ENCODE results near the gene SLC6A5. TPM values are rescaled to one million over a fixed set of nuclear protein-coding genes. Genes with fewer than 3 reads are reported as not detected.
"Not testable (repeated sequence)": the region's sequence is repeated elsewhere in the genome, so short reads cannot be mapped to it uniquely, and the experiment has no call there.

SLC6A5 gene
- total RNA-seq (not detected), polyA plus RNA-seq (ENCODE audit: insufficient read depth in 1 of 8, insufficient read length in 8 of 8, low replicate concordance in 1 of 8) (under 1 TPM in 1 of 8 donors, not detected in 7; 0.01 TPM)
- long read RNA-seq, donor 1 = 0 reads
- long read RNA-seq, donor 2 = 0 reads
- long read RNA-seq, donor 3 = 0 reads
- long read RNA-seq, donor 4 = 0 reads
- long read RNA-seq, donor 5 = 0 reads
- long read RNA-seq, donor 6 = 0 reads
- long read RNA-seq, donor 7 = 0 reads
- long read RNA-seq, donor 8 = 0 reads
- long read RNA-seq, donor 9 = 0 reads
- long read RNA-seq, donor 10 = 0 reads
- long read RNA-seq, donor 11 = 0 reads

DNA sequence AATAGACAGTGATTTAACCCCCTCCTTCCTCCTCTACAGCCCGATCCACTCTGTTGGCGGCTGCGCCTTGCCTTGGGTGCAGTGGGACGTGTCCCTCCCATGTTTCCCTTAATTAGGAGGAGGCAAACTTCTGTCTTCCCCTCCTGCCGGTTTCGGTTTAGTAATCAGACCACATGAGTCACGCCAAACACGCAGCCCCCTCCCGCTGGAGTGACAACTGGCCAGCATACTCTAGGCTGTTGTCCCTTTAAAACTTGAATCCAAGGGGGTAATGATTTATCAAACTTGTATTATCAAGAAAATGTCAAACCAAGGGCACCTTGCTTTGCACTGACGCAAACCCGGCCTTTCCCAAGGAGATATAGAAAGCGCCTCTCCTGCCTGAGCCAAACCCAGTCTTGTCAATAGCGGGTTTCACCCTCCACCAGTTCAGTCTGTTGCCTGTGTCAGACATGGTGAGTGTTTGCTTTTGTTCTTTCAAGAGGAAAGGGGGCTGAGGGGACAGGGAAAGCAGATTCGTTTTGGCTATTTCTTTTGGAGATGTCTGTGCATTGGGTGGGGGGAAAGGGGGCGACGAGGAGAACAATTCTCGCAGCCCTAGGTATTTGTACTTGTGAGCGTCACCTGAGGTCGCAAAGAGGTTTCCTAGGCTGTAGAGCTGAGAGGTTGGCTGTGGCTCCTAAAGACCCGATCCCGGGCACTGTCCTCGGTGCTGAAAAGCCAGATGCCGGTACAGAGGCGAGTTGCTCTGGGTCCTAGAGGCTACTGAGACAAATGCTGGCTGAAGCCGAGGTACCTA, at the start of gene SLC6A5:
TSS of gene SLC6A5 (plus strand) at position 388 of the 799 bp plus-strand sequence. CDS start at position 453, 65 bp downstream.
- Histone ChIP-seq H3K36me3 (ENCODE audit: control insufficient read depth, insufficient read depth, low read length) (no peaks in the 10 kb centered on the region), H3K4me3 (ENCODE audit: low read length) (no peak within 1 kb of the TSS), H3K27me3 (ENCODE audit: control insufficient read depth, insufficient read depth, low read length) (peaks cover 93% of the 10 kb centered on the region), H3K4me1 (ENCODE audit: control insufficient read depth, insufficient read depth, low read length) (peaks cover 7% of the 10 kb centered on the region), H3K9me3 (replicated peaks; ENCODE audit: control insufficient read depth, low read depth, low read length) (no peaks in the 10 kb centered on the region), H3K27ac (ENCODE audit: low read length) (no peak within 1 kb of the TSS)
- DNase-seq = peak; percentile 72
- WGBS (ENCODE audit: insufficient coverage) = 2% methylated on average over 16 of the region's 25 CpGs

DNA sequence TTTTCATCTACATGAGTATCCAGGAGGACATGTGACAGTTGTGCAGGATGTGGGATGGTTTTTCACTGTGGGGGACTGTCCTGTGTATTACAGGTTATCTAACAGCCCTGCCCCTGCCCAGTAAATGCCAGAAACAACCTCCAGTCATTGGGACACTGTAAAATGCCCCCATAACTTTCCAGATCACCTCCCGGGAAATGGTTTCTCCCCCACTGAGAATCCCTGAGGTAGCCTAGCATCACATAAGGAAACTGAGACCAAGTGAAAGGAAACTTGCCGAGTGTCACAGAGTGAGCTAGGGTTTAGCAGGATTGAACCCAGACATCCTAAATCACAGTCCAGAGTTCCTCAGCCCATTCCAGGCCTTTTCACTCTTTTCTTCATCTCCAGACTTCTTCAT, 48.3 kb upstream of the SLC6A5 start:
- H3K27ac ChIP-seq (ENCODE audit: low read length) = no peak overlapping the region
- H3K4me1 ChIP-seq (ENCODE audit: control insufficient read depth, insufficient read depth, low read length) = no peaks in the 10 kb centered on the region
- no peaks in the 10 kb centered on the region for H3K9me3 ChIP-seq (replicated peaks; ENCODE audit: control insufficient read depth, low read depth, low read length)
- no peak for DNase-seq
- no peaks in the 10 kb centered on the region for H3K36me3 ChIP-seq (ENCODE audit: control insufficient read depth, insufficient read depth, low read length)
- WGBS (ENCODE audit: insufficient coverage) = 57% methylated on average over 1 of the region's 2 CpGs
- H3K27me3 ChIP-seq (ENCODE audit: control insufficient read depth, insufficient read depth, low read length) = no peaks in the 10 kb centered on the region
- no peak overlapping the region for H3K4me3 ChIP-seq (ENCODE audit: low read length)

DNA sequence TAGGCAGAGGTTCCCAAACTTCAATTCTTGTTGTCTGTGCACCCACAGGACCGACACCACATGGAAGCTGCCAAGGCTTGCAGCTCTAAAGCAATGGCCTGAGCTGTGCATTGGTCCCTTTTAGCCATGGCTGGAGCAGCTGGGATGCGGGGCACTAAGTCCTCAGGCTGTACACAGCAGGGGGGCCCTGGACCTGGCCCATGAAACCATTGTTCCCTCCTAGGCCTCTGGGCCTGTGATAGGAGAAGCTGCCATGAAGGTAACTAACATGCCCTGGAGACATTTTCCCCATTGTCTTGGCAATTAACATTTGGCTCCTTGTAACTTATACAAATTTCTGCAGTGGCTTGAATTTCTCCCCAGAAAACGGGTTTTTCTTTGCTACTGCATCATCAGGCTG, 43.6 kb upstream of the SLC6A5 start:
- no peaks in the 10 kb centered on the region for H3K27me3 ChIP-seq (ENCODE audit: control insufficient read depth, insufficient read depth, low read length)
- no peak overlapping the region for H3K4me3 ChIP-seq (ENCODE audit: low read length)
- DNase-seq = no peak
- H3K27ac ChIP-seq (ENCODE audit: low read length) = no peak overlapping the region
- H3K36me3 ChIP-seq (ENCODE audit: control insufficient read depth, insufficient read depth, low read length) = no peaks in the 10 kb centered on the region
- no peaks in the 10 kb centered on the region for H3K9me3 ChIP-seq (replicated peaks; ENCODE audit: control insufficient read depth, low read depth, low read length)
- H3K4me1 ChIP-seq (ENCODE audit: control insufficient read depth, insufficient read depth, low read length) = no peaks in the 10 kb centered on the region
- 73% methylated on average over 2 of the region's 3 CpGs for WGBS (ENCODE audit: insufficient coverage)

DNA sequence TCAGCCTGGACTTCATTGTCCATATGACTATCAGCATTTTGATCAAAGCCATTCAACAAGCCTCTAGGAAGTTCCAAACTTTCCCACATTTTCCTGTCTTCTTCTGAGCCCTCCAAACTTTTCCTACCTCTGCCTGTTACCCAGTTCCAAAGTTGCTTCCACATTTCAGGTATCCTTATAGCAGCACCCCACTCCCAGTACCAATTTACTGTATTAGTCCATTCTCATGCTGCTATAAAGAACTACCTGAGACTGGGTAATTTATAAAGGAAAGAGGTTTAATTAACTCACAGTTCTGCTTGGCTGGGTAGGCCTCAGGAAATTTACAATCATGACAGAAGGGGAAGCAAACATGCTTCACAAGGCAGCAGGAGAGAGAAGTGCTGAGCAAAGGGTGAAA, 43.0 kb upstream of the SLC6A5 start:
- H3K27me3 ChIP-seq (ENCODE audit: control insufficient read depth, insufficient read depth, low read length); H3K36me3 ChIP-seq (ENCODE audit: control insufficient read depth, insufficient read depth, low read length); H3K4me3 ChIP-seq (ENCODE audit: low read length); H3K9me3 ChIP-seq (replicated peaks; ENCODE audit: control insufficient read depth, low read depth, low read length); H3K4me1 ChIP-seq (ENCODE audit: control insufficient read depth, insufficient read depth, low read length); DNase-seq; H3K27ac ChIP-seq (ENCODE audit: low read length): not testable (repeated sequence)

DNA sequence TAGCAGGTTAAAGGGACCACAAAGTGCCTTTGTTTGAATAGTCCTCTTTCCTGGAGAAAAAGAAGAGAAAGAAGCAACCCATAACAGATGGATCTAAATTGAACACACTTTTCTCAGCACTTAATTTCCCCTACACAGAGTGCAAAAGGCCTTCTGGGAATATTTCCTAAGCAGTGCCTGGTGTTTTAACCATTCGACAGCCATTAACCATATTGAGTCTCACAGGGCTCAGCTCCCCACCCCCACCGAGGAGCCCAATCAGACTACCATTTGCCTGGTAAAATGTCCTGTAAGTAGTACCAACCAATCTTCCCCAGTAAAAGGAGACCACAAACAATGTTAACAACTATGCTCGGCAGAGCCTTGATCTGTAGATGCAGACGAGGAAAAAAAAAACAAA, 40.7 kb upstream of the SLC6A5 start:
- DNase-seq = no peak
- no peaks in the 10 kb centered on the region for H3K9me3 ChIP-seq (replicated peaks; ENCODE audit: control insufficient read depth, low read depth, low read length)
- 73% methylated on average over 2 of the region's 4 CpGs for WGBS (ENCODE audit: insufficient coverage)
- H3K27me3 ChIP-seq (ENCODE audit: control insufficient read depth, insufficient read depth, low read length) = peaks cover 2% of the 10 kb centered on the region
- H3K36me3 ChIP-seq (ENCODE audit: control insufficient read depth, insufficient read depth, low read length) = no peaks in the 10 kb centered on the region
- no peaks in the 10 kb centered on the region for H3K4me1 ChIP-seq (ENCODE audit: control insufficient read depth, insufficient read depth, low read length)
- H3K27ac ChIP-seq (ENCODE audit: low read length) = no peak overlapping the region
- H3K4me3 ChIP-seq (ENCODE audit: low read length) = no peak overlapping the region

DNA sequence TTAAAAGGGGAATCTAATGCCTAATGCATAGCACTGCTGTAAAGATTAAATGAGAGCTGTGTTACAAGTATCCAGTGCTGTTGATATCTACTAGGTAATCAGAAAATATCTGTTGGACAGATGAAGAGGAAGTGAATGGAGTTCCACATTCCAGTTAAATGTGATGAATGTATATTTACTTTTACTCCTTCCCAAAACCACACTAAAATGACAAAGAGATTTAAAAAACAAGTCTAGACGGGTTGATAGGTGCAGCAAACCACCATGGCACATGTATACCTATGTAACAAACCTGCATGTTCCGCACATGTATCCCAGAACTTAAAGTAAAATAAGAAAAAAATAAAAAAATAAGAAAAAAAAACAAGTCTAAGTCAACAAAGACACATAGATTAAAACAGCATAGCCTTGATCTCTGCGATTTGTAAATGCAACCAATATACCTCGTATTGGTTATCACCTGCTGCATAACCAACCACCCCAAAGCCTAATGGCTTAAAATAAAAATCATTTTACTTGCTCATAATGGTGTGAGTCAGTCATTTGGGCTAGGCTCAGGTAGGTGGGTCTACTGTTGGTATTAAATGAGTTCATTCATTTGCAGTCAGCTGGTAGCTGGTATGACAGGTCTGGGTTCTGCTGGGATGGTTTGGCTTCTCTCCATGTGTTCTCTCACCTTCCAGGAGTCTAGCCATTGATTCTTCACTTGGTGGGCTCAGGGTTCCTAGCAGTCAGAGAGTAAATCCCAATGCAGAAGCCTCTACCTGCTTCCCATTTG, 39.7 kb upstream of the SLC6A5 start:
- no peak overlapping the region for H3K4me3 ChIP-seq (ENCODE audit: low read length)
- WGBS (ENCODE audit: insufficient coverage) = no CpG with 5 or more reads among the region's 4 CpGs
- DNase-seq = no peak
- H3K27ac ChIP-seq (ENCODE audit: low read length) = no peak overlapping the region
- peaks cover 2% of the 10 kb centered on the region for H3K27me3 ChIP-seq (ENCODE audit: control insufficient read depth, insufficient read depth, low read length)
- no peaks in the 10 kb centered on the region for H3K36me3 ChIP-seq (ENCODE audit: control insufficient read depth, insufficient read depth, low read length)
- no peaks in the 10 kb centered on the region for H3K9me3 ChIP-seq (replicated peaks; ENCODE audit: control insufficient read depth, low read depth, low read length)
- H3K4me1 ChIP-seq (ENCODE audit: control insufficient read depth, insufficient read depth, low read length) = no peaks in the 10 kb centered on the region

DNA sequence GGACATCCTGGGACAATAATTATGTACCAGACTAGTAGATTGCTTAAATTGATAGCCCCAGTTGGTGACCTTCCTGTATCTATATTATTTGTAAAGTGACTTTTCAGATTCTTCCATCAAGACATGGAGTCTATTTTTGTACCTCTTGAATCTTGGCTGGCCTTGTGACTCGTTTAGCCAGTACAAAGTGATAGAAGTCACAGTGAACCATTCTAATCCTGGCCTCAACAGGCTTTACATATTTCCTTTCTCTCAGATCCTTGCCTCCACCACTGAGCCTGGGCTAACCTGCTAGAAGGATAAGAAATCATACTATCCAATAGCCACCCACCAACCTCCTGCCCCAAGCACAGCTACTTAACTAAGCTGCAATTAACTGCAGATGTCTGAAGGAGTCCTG, 37.5 kb upstream of the SLC6A5 start:
- Histone ChIP-seq H3K36me3 (ENCODE audit: control insufficient read depth, insufficient read depth, low read length) (no peaks in the 10 kb centered on the region), H3K4me3 (ENCODE audit: low read length) (no peak overlapping the region), H3K9me3 (replicated peaks; ENCODE audit: control insufficient read depth, low read depth, low read length) (no peaks in the 10 kb centered on the region), H3K27me3 (ENCODE audit: control insufficient read depth, insufficient read depth, low read length) (peaks cover 2% of the 10 kb centered on the region), H3K27ac (ENCODE audit: low read length) (no peak overlapping the region), H3K4me1 (ENCODE audit: control insufficient read depth, insufficient read depth, low read length) (no peaks in the 10 kb centered on the region)
- no peak for DNase-seq
- WGBS (ENCODE audit: insufficient coverage) = 40% methylated on average over 1 of the region's 1 CpG

DNA sequence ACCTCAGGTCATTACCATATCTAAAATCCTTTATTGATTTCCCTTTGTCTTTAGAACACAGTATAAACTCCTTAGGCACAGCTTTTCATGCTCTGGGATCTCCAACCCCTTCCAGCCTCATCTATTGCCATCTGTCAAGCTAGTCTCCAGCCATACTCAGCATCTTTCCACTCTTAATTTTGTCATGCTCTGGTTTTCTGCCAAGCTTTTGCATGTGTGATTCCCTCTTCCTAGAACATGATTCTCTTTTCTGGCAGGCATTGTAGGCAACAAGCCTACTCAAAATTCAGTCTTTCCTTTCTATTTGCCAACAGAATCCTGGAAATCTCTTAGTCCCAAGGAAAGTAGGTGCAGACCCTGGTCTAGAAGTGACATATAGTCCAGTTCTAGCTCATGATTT, 35.5 kb upstream of the SLC6A5 start:
- no peaks in the 10 kb centered on the region for H3K4me1 ChIP-seq (ENCODE audit: control insufficient read depth, insufficient read depth, low read length)
- no peaks in the 10 kb centered on the region for H3K36me3 ChIP-seq (ENCODE audit: control insufficient read depth, insufficient read depth, low read length)
- H3K27me3 ChIP-seq (ENCODE audit: control insufficient read depth, insufficient read depth, low read length) = peaks cover 2% of the 10 kb centered on the region
- no peaks in the 10 kb centered on the region for H3K9me3 ChIP-seq (replicated peaks; ENCODE audit: control insufficient read depth, low read depth, low read length)
- DNase-seq = peak; percentile 19
- H3K27ac ChIP-seq (ENCODE audit: low read length) = no peak overlapping the region
- H3K4me3 ChIP-seq (ENCODE audit: low read length) = no peak overlapping the region

DNA sequence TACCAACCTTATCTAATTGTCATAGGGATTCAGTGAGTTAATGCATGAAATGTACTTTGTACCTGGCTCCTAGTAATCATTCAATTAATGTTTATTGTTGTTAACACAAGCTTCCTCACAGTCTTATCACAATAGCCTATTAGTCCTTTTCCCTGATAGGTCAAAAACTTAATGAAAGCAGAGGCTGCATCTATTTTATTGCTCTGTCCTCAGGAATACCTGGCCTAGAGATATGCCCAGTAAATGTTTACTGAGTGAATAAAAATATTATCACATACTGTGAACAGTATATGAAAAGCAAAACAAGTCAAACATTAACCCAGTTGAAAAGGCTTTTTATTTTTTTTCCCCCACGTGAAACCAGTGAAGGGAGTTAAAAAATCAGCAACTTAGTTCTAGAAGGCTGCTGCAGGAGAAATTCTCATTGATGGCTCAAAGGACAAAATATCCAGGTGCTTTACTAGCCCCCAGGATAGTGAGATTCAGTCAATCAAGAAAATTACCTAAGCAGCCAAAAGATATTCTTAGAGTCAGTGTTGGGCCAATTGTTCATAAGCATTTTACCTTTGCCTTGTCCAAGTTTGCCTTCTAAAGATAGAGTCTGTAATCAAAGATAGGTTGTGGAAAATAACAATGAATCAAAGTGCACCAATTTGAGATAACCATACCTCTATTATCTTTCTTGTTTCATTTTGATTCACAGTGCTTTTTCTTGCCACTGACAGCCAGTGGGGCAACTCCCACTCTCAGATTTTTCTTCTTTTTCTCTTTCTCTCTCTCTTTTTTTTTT, 34.4 kb upstream of the SLC6A5 start:
- no peaks in the 10 kb centered on the region for H3K9me3 ChIP-seq (replicated peaks; ENCODE audit: control insufficient read depth, low read depth, low read length)
- no peaks in the 10 kb centered on the region for H3K36me3 ChIP-seq (ENCODE audit: control insufficient read depth, insufficient read depth, low read length)
- H3K4me3 ChIP-seq (ENCODE audit: low read length) = no peak overlapping the region
- WGBS (ENCODE audit: insufficient coverage) = no CpG with 5 or more reads among the region's 1 CpG
- no peaks in the 10 kb centered on the region for H3K4me1 ChIP-seq (ENCODE audit: control insufficient read depth, insufficient read depth, low read length)
- DNase-seq = no peak
- no peak overlapping the region for H3K27ac ChIP-seq (ENCODE audit: low read length)
- peaks cover 2% of the 10 kb centered on the region for H3K27me3 ChIP-seq (ENCODE audit: control insufficient read depth, insufficient read depth, low read length)
